Transverse colon (tissue), 4 donors: Measurements from ENCODE around the gene GPC6. TPM values are rescaled to one million over a fixed set of nuclear protein-coding genes. Genes with fewer than 3 reads are reported as not detected.

Experiments used
- DNase-seq: peaks from one replicate; pipeline ENCODE4 v3.0.0-alpha.2; 2019
- H3K27ac ChIP-seq, 4 donors: fragments of 200-600 bp; sonication (generic); 2 replicates each; pipeline ENCODE4 v1.5.1; 2016 to 2018; ENCODE audit warnings: inconsistent platforms in 4 of 4
- H3K27me3 ChIP-seq: fragments of 200-600 bp; sonication (generic); 2 replicates; pipeline ENCODE4 v1.5.1; 2017; ENCODE audit warnings: inconsistent platforms
- H3K36me3 ChIP-seq, 4 donors: fragments of 200-600 bp; sonication (generic); 2 replicates each; pipeline ENCODE4 v1.5.1; 2017 to 2019; ENCODE audit warnings: inconsistent platforms in 4 of 4
- H3K4me1 ChIP-seq, 4 donors: fragments of 200-600 bp; sonication (generic); 2 replicates each; pipeline ENCODE4 v1.5.1; 2017 to 2020; ENCODE audit warnings: inconsistent platforms in 4 of 4
- H3K4me3 ChIP-seq, 4 donors: fragments of 200-600 bp; sonication (generic); 1 replicate in 1 of 4; 2 replicates in 3 of 4; pipeline versions ENCODE4 v1.5.1 to v1.6.1; 2017 to 2019; ENCODE audit warnings: inconsistent platforms in 4 of 4
- H3K9me3 ChIP-seq, 2 donors: fragments of 200-600 bp; sonication (generic); 2 replicates each; pipeline ENCODE4 v1.5.1; 2017 to 2019; ENCODE audit warnings: inconsistent platforms in 2 of 2
- CTCF ChIP-seq, 5 experiments: fragments of 200-600 bp in 3 of 5; fragments of 450-650 bp in 2 of 5; sonication (generic) in 3 of 5; IDR thresholded peaks; 1 replicate in 2 of 5; 2 replicates in 3 of 5; pipeline ENCODE4 v1.5.1; 2016 to 2017; ENCODE audit warnings: antibody characterized with exemption in 5 of 5, inconsistent platforms in 3 of 5, mild to moderate bottlenecking in 2 of 5, moderate library complexity in 1 of 5
- EP300 ChIP-seq: sonication (generic); formaldehyde crosslinking; IDR thresholded peaks from one replicate; pipeline ENCODE4 v1.6.1; 2017; ENCODE audit warnings: antibody characterized with exemption, low read depth
- POLR2A ChIP-seq: fragments of 450-650 bp; IDR thresholded peaks from one replicate; pipeline ENCODE4 v1.6.1; 2016; ENCODE audit warnings: antibody characterized with exemption, mild to moderate bottlenecking, moderate library complexity
- POLR2AphosphoS5 ChIP-seq, 3 donors: sonication (generic); formaldehyde crosslinking; IDR thresholded peaks; one replicate each; pipeline ENCODE4 v1.6.1; 2016; ENCODE audit warnings: antibody characterized with exemption in 3 of 3
- WGBS, 2 donors: methylation state at CpG; one replicate each; pipeline ENCODE4 v1.1.5; 2018; ENCODE audit warnings: low coverage in 1 of 2; 5-methylcytosine and 5-hydroxymethylcytosine counted together
- in situ Hi-C, 4 donors: fragments of 200-750 bp; cut with MboI; loops; one replicate each; pipeline versions ENCODE4 v1.15.0 to v1.15.1; 2017; ENCODE audit warnings: low sequenced_read_pairs in 3 of 4, low pct_ligation_motif_present in 1 of 4, low pct_unique_long_range_greater_than_20kb in 1 of 4
- intact Hi-C: fragments of 100-400 bp; cut with DNase I; formaldehyde crosslinking; loops from one replicate; pipeline ENCODE4 v1.15.1; 2023; ENCODE audit warnings: low total_unique reads
- total RNA-seq, 4 donors: library from RNA; depleted of rRNA; stranded (reverse); fragments of >200 nt; gene quantifications; one replicate each; pipeline ENCODE4 v1.1.0, GENCODE V29; 2016

GPC6 gene
- total RNA-seq, 4 donors from 2014 or later: 0.75 to 5.7 (median 4.0) TPM

GRCh38 chr13:94145966-94146365 lies 919.4 kb downstream of the GPC6 start:
- in situ Hi-C loops (no loop called here), intact Hi-C loops (no loop called here)
- Histone ChIP-seq H3K9me3 (no peaks in the 10 kb centered on the region), H3K36me3 (no peaks in the 10 kb centered on the region), H3K27me3 (no peaks in the 10 kb centered on the region), H3K4me3 (no peak overlapping the region), H3K27ac (no peak overlapping the region), H3K4me1 (no peaks in the 10 kb centered on the region)
- WGBS, 2 donors: 41 to 57% methylated on average over 2 of the region's 2 CpGs
- TF ChIP-seq CTCF (IDR thresholded peaks at IDR 0.05): no peak
- TF ChIP-seq POLR2AphosphoS5 (IDR thresholded peaks at IDR 0.05): no peak
- TF ChIP-seq POLR2A: no peak
- no peak for TF ChIP-seq EP300
- DNase-seq: no peak

GRCh38 chr13:94153586-94153985 lies 927.0 kb downstream of the GPC6 start:
- no peak for DNase-seq
- no peaks in the 10 kb centered on the region for H3K27me3 ChIP-seq
- H3K27ac ChIP-seq: no peak overlapping the region
- no peaks in the 10 kb centered on the region for H3K9me3 ChIP-seq
- intact Hi-C loops: no loop called here
- WGBS, 2 donors: 94 to 96% methylated on average over 2 of the region's 2 CpGs
- no peaks in the 10 kb centered on the region for H3K36me3 ChIP-seq
- no peak for TF ChIP-seq POLR2AphosphoS5 (IDR thresholded peaks at IDR 0.05)
- H3K4me1 ChIP-seq: no peaks in the 10 kb centered on the region
- in situ Hi-C loops: no loop called here
- no peak overlapping the region for H3K4me3 ChIP-seq

GRCh38 chr13:94154367-94154766 lies 927.8 kb downstream of the GPC6 start:
- Histone ChIP-seq H3K27me3 (no peaks in the 10 kb centered on the region), H3K27ac (no peak overlapping the region), H3K4me3 (no peak overlapping the region), H3K9me3 (no peaks in the 10 kb centered on the region), H3K4me1 (no peaks in the 10 kb centered on the region), H3K36me3 (no peaks in the 10 kb centered on the region)
- in situ Hi-C loops: no loop called here
- intact Hi-C loops: no loop called here
- TF ChIP-seq POLR2AphosphoS5 (IDR thresholded peaks at IDR 0.05) (no peak), CTCF (IDR thresholded peaks at IDR 0.05) (no peak), EP300 (no peak), POLR2A (no peak)
- WGBS, 2 donors: 60 to 71% methylated on average over 1 to 2 of the region's 2 CpGs
- DNase-seq: no peak

- intact Hi-C loops: no loop called here
- Histone ChIP-seq H3K27ac (no peak overlapping the region), H3K9me3 (no peaks in the 10 kb centered on the region), H3K27me3 (no peaks in the 10 kb centered on the region), H3K4me1 (no peaks in the 10 kb centered on the region), H3K36me3 (no peaks in the 10 kb centered on the region), H3K4me3 (no peak overlapping the region)
- DNase-seq: no peak
- in situ Hi-C loops: no loop called here
- WGBS, 2 donors: 78 to 80% methylated on average over 1 to 2 of the region's 2 CpGs
- TF ChIP-seq POLR2A (no peak), POLR2AphosphoS5 (IDR thresholded peaks at IDR 0.05) (peak in 2 of 3 donors; percentile 7 to 37)
Measured at GRCh38 chr13:94157705-94158218, 931.2 kb downstream of the GPC6 start.

GRCh38 chr13:94160875-94161274 lies 934.3 kb downstream of the GPC6 start:
- 83 to 95% methylated on average over 2 of the region's 2 CpGs for WGBS, 2 donors
- TF ChIP-seq POLR2AphosphoS5 (IDR thresholded peaks at IDR 0.05): no peak
- TF ChIP-seq CTCF (IDR thresholded peaks at IDR 0.05): no peak
- no peak for TF ChIP-seq EP300
- TF ChIP-seq POLR2A: no peak
- no peaks in the 10 kb centered on the region for H3K4me1 ChIP-seq
- H3K9me3 ChIP-seq: no peaks in the 10 kb centered on the region
- intact Hi-C loops (no loop called here), in situ Hi-C loops (no loop called here)
- no peaks in the 10 kb centered on the region for H3K36me3 ChIP-seq
- H3K27me3 ChIP-seq: no peaks in the 10 kb centered on the region
- no peak overlapping the region for H3K4me3 ChIP-seq
- no peak overlapping the region for H3K27ac ChIP-seq
- no peak for DNase-seq
